Subcutaneous preadipocyte (primary cell): ENCODE measurements around the gene MAP1LC3A. TPM values are rescaled to one million over a fixed set of nuclear protein-coding genes. Genes with fewer than 3 reads are reported as not detected.

Experiments used
- small RNA-seq: library from RNA; depleted of rRNA; stranded (forward); fragments of <200 nt; gene quantifications from one replicate; pipeline ENCODE3, GENCODE V24; 2012
- total RNA-seq: library from RNA; depleted of rRNA; stranded (reverse); fragments of >200 nt; gene quantifications from 2 replicates; pipeline ENCODE4 v1.2.3, GENCODE V29; 2012

The MAP1LC3A gene
- total RNA-seq = 5.7 and 13.2 TPM in 2 replicates

DNA sequence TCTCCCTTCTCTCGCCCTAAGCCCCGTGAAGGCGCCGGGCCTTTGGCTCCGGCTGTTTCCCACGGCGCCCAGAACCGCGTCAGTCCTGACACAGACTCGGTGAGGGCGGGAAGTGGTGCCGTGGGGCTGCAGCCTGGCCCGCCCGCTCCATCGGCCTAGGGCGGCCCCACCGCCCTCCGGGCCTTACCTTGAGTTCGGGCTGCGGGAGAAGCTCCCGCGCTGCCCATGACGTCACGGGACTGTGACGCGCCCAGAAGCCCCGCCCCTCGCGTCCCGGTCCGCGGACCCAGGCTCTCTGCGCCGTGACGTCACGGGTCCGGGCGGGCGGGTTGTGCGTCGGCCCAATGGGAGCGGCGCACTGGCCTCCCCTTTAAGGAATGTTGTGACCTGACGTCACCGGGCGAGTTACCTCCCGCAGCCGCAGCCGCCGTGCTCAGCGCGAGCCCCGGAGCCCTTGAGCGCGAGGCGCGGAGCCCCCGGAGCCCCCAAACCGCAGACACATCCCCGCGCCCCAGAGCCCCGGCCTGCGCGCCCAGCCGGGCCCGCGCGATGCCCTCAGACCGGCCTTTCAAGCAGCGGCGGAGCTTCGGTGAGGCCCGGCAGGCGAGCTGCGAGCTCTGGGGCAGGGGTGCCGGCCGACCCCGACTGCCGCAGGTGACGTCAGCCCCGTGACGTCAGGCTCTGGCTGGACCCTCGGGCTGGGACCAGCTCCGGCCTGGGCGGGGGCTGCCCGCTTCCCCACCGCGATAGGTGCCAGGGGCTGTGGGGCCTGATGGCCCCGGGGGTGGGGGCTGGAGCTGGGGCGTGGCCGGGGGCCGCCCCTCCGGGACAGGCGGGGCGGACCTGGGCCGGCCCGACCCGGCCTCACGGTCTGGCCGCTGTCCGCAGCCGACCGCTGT lies at the start of gene MAP1LC3A:
TSS of gene MAP1LC3A (plus strand) at position 399 of the 899 bp plus-strand sequence. CDS start at position 550, 151 bp downstream.

DNA sequence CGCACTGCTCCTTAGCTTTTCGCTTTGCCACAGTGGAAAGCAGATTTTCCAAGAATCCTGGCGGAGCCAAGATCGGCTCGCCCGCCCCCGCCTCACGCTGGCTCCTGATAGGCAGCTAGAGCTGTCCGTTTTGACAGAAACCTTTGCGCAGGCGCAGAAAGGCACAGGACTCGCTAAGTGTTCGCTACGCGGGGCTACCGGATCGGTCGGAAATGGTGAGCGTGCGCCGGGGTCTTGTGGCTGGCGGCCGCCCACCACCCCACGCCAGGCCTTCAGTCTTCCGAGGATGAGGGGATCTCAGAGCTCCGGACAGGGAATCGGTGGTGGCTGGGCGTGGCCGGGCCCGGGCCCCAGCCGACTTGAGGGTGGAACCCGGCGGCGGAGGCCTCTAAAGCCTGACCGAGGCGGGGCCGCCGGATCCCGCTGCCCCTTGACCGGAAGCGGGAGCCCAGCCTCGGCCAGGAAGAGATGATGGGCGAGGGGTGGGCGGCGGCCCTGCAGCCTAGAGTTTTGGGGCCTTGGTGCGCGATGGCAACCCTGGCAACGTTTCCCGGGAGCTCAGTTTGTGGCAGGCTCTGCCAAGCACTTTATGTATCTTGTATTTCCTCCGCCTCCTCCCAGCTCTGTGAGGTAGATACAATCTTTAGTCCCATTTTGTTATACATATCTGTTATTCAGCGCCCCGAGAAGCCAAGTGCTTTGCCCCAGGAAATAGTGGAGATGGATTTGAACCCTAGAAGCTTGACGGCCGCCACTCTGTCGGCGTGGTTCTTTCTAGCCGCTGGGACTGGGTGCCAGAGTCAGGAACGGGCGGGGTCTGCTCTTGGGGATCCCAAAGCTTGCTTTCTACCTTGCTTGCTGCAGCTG lies 42.0 kb upstream of the MAP1LC3A start, which contains the start of gene DYNLRB1:
TSS of gene DYNLRB1 (plus strand) at position 176 of the 867 bp plus-strand sequence. CDS start at position 213, 37 bp downstream.

Small RNAs within 50 kb of the gene (small RNA-seq; reads per million reads assigned to genes)
- not detected for gene RF00019

Other genes starting within 250 kb of the MAP1LC3A start
- gene ITCH, start 195.4 kb upstream of the MAP1LC3A start, total RNA-seq = 50.3 and 62.2 TPM in 2 replicates
- 44.4 and 57.7 TPM in 2 replicates for gene DYNLRB1, start 42.3 kb upstream of the MAP1LC3A start, total RNA-seq
- 14.5 and 16.2 TPM in 2 replicates for gene PIGU, start 118.4 kb downstream of the MAP1LC3A start, total RNA-seq
- gene TP53INP2, start 145.6 kb downstream of the MAP1LC3A start, total RNA-seq = 1.5 and 1.6 TPM in 2 replicates